Measurements from ENCODE around the gene GTF3C5. TPM values are rescaled to one million over a fixed set of nuclear protein-coding genes. Genes with fewer than 3 reads are reported as not detected.

The GTF3C5 gene
- total RNA-seq, 6 experiments from 2014 or later, result 18.4 to 30.5 (median 19.8) TPM

GRCh38 chr9:133041958-133042357, 11.2 kb downstream of the GTF3C5 start:
- ATAC-seq (no peak), DNase-seq (no peak)
- Histone ChIP-seq H3K4me1 (no peaks in the 10 kb centered on the region), H3K27ac (no peak overlapping the region), H3K4me3 (no peak overlapping the region), H3K9me3 (no peaks in the 10 kb centered on the region), H3K27me3 (no peaks in the 10 kb centered on the region), H3K36me3 (peaks cover 0 to 46% (median 10%) of the 10 kb centered on the region in 4 donors)
- 88% methylated on average over 8 of the region's 9 CpGs for WGBS (ENCODE audit: insufficient coverage, low coverage, low lambda C conversion rate, missing lambda C conversion rate)
- intact Hi-C loops (cut with DNase I), result loop anchor here in 1 of 2 donors (5.0 kb wide), 1 partner anchor 105 kb away; no protein-coding TSS in a partner anchor
- no peak for TF ChIP-seq CTCF (IDR thresholded peaks at IDR 0.05)
- TF ChIP-seq POLR2A (IDR thresholded peaks at IDR 0.05), result no peak

GRCh38 chr9:133042676-133043075, 11.9 kb downstream of the GTF3C5 start:
- H3K9me3 ChIP-seq, result no peaks in the 10 kb centered on the region
- H3K4me1 ChIP-seq, result no peaks in the 10 kb centered on the region
- TF ChIP-seq POLR2A (IDR thresholded peaks at IDR 0.05), result no peak
- no peak for TF ChIP-seq CTCF (IDR thresholded peaks at IDR 0.05)
- peaks cover 0 to 50% (median 10%) of the 10 kb centered on the region in 4 donors for H3K36me3 ChIP-seq
- 94% methylated on average over 7 of the region's 8 CpGs for WGBS (ENCODE audit: insufficient coverage, low coverage, low lambda C conversion rate, missing lambda C conversion rate)
- no peak for ATAC-seq
- intact Hi-C loops (cut with DNase I), result loop anchor here in 1 of 2 donors (5.0 kb wide), 1 partner anchor 105 kb away; no protein-coding TSS in a partner anchor
- peak in 1 of 3 donors; percentile 20 for DNase-seq
- H3K27me3 ChIP-seq, result no peaks in the 10 kb centered on the region
- no peak overlapping the region for H3K27ac ChIP-seq
- H3K4me3 ChIP-seq, result no peak overlapping the region

- intact Hi-C loops (cut with DNase I), result loop anchor here in 1 of 2 donors (5.0 kb wide), 1 partner anchor 104 kb away; no protein-coding TSS in a partner anchor
- no peak for TF ChIP-seq POLR2A (IDR thresholded peaks at IDR 0.05)
- no peak for TF ChIP-seq CTCF (IDR thresholded peaks at IDR 0.05)
- no peaks in the 10 kb centered on the region for H3K4me1 ChIP-seq
- H3K9me3 ChIP-seq, result no peaks in the 10 kb centered on the region
- ATAC-seq (no peak), DNase-seq (peak in 1 of 3 donors; percentile 47)
- no peaks in the 10 kb centered on the region for H3K27me3 ChIP-seq
- no peak overlapping the region for H3K4me3 ChIP-seq
- H3K36me3 ChIP-seq, result peaks cover 0 to 50% (median 10%) of the 10 kb centered on the region in 4 donors
- 95% methylated on average over 11 of the region's 16 CpGs for WGBS (ENCODE audit: insufficient coverage, low coverage, low lambda C conversion rate, missing lambda C conversion rate)
- H3K27ac ChIP-seq, result no peak overlapping the region
Observed at GRCh38 chr9:133043449-133044035, 12.7 kb downstream of the GTF3C5 start.

- Histone ChIP-seq H3K36me3 (peaks cover 0 to 50% (median 10%) of the 10 kb centered on the region in 4 donors), H3K4me1 (no peaks in the 10 kb centered on the region), H3K4me3 (no peak overlapping the region), H3K27ac (no peak overlapping the region), H3K27me3 (no peaks in the 10 kb centered on the region), H3K9me3 (no peaks in the 10 kb centered on the region)
- intact Hi-C loops (cut with DNase I), result loop anchor here in 1 of 2 donors (5.0 kb wide), 1 partner anchor 103 kb away; no protein-coding TSS in a partner anchor
- DNase-seq (no peak), ATAC-seq (no peak)
- TF ChIP-seq POLR2A (IDR thresholded peaks at IDR 0.05), result no peak
- 96% methylated on average over 4 of the region's 6 CpGs for WGBS (ENCODE audit: insufficient coverage, low coverage, low lambda C conversion rate, missing lambda C conversion rate)
Observed at GRCh38 chr9:133044125-133044524, 13.3 kb downstream of the GTF3C5 start.

GRCh38 chr9:133044661-133045060, 13.9 kb downstream of the GTF3C5 start:
- Histone ChIP-seq H3K9me3 (no peaks in the 10 kb centered on the region), H3K4me3 (no peak overlapping the region), H3K27me3 (no peaks in the 10 kb centered on the region), H3K27ac (no peak overlapping the region), H3K36me3 (peaks cover 0 to 50% (median 10%) of the 10 kb centered on the region in 4 donors), H3K4me1 (no peaks in the 10 kb centered on the region)
- intact Hi-C loops (cut with DNase I), result loop anchor here in 1 of 2 donors (5.0 kb wide), 1 partner anchor 103 kb away; no protein-coding TSS in a partner anchor
- TF ChIP-seq POLR2A (IDR thresholded peaks at IDR 0.05) (no peak), CTCF (IDR thresholded peaks at IDR 0.05) (no peak)
- ATAC-seq, result no peak
- 87% methylated on average over 9 of the region's 11 CpGs for WGBS (ENCODE audit: insufficient coverage, low coverage, low lambda C conversion rate, missing lambda C conversion rate)
- no peak for DNase-seq

All from right lobe of liver (tissue), 6 donors.